Adipocyte (in vitro differentiated cells): ENCODE data around the gene TTC39A.
"Not testable (repeated sequence)": the region's sequence is repeated elsewhere in the genome, so short reads cannot be mapped to it uniquely, and the experiment has no call there.

Experiments used
- DNase-seq: peaks from one replicate; pipeline ENCODE4 v3.0.0-alpha.2; 2015; ENCODE audit warnings: low read depth
- H3K27me3 ChIP-seq: replicated peaks from 2 replicates; pipeline ENCODE4 v1.7.0; 2013; ENCODE audit warnings: mild to moderate bottlenecking, low read length, moderate library complexity; ENCODE audit not compliant: control insufficient read depth, insufficient read depth
- H3K36me3 ChIP-seq: 2 replicates; pipeline ENCODE4 v1.7.0; 2013; ENCODE audit warnings: low read length, mild to moderate bottlenecking, moderate library complexity; ENCODE audit not compliant: control insufficient read depth, insufficient read depth, severe bottlenecking
- H3K4me1 ChIP-seq: 2 replicates; pipeline ENCODE4 v1.7.0; 2013; ENCODE audit warnings: mild to moderate bottlenecking, low read length, moderate library complexity; ENCODE audit not compliant: control insufficient read depth, insufficient read depth
- H3K4me3 ChIP-seq: 2 replicates; pipeline ENCODE4 v1.7.0; 2013; ENCODE audit warnings: mild to moderate bottlenecking, low read length, moderate library complexity
- H3K9ac ChIP-seq: 2 replicates; pipeline ENCODE4 v1.7.0; 2013; ENCODE audit warnings: mild to moderate bottlenecking, low read length, moderate library complexity
- H3K9me3 ChIP-seq: 2 replicates; pipeline ENCODE4 v1.7.0; 2013; ENCODE audit warnings: mild to moderate bottlenecking, low read length, moderate library complexity; ENCODE audit not compliant: control insufficient read depth

The TTC39A gene

GRCh38 chr1:51255331-51255730 is 75.0 kb downstream of the TTC39A start:
- H3K9me3 ChIP-seq: no peaks in the 10 kb centered on the region
- DNase-seq: no peak
- H3K9ac ChIP-seq: no peak overlapping the region
- no peak overlapping the region for H3K4me3 ChIP-seq
- no peaks in the 10 kb centered on the region for H3K36me3 ChIP-seq
- peaks cover 32% of the 10 kb centered on the region for H3K4me1 ChIP-seq
- no peaks in the 10 kb centered on the region for H3K27me3 ChIP-seq

DNA sequence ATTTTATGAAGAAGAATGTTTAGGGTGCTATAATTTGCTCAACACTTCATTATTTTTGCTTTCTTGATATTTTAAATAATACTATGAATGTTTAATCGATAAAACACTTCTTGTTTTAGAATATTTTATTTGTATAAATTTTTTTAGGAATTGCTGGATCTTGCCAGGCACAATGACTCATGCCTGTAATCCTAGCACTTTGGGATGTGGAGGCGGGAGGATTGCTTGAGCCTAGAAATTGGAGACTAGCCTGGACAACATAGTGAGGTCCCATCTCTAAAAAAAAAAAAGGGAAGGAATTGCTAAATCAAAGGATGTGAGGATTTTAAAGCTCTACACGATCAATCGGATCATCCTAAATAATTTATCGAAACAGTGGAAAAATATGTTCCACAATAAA is 76.7 kb downstream of the TTC39A start:
- Histone ChIP-seq H3K27me3 (no peaks in the 10 kb centered on the region), H3K4me1 (peaks cover 26% of the 10 kb centered on the region), H3K4me3 (no peak overlapping the region), H3K9ac (no peak overlapping the region), H3K36me3 (no peaks in the 10 kb centered on the region), H3K9me3 (no peaks in the 10 kb centered on the region)
- no peak for DNase-seq

- Histone ChIP-seq H3K4me1 (peaks cover 29% of the 10 kb centered on the region), H3K9ac (no peak overlapping the region), H3K27me3 (no peaks in the 10 kb centered on the region), H3K4me3 (no peak overlapping the region), H3K9me3 (no peaks in the 10 kb centered on the region), H3K36me3 (no peaks in the 10 kb centered on the region)
- no peak for DNase-seq
Observed at GRCh38 chr1:51252366-51252765, 78.0 kb downstream of the TTC39A start.

DNA sequence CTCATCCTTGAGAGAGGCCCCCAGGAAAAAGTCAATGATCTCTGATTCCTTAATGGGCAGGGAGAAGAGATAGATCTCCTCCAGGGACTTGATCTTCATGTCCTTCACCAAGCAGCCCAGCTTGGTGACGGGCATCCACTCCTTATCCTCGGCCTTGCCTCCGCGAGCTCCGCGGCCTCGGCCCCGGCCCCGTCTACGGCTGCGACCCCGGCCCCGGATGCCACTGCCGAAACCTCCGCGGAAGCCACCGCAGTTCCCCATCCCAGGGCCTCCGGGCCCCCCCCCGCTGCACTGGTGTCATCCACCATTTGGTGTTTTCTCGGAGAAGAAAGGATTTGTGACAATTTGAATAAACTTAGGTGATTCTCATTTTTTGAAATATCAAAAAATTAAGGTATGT is 79.2 kb downstream of the TTC39A start:
- H3K4me3 ChIP-seq, H3K9ac ChIP-seq, DNase-seq, H3K9me3 ChIP-seq, H3K27me3 ChIP-seq, H3K36me3 ChIP-seq: not testable (repeated sequence)
- peaks cover 28% of the 10 kb centered on the region for H3K4me1 ChIP-seq

- not testable (repeated sequence) for DNase-seq, H3K9me3 ChIP-seq, H3K36me3 ChIP-seq, H3K4me3 ChIP-seq, H3K9ac ChIP-seq, H3K27me3 ChIP-seq
- H3K4me1 ChIP-seq: peaks cover 23% of the 10 kb centered on the region
Observed at GRCh38 chr1:51250729-51251128, 79.6 kb downstream of the TTC39A start.

DNA sequence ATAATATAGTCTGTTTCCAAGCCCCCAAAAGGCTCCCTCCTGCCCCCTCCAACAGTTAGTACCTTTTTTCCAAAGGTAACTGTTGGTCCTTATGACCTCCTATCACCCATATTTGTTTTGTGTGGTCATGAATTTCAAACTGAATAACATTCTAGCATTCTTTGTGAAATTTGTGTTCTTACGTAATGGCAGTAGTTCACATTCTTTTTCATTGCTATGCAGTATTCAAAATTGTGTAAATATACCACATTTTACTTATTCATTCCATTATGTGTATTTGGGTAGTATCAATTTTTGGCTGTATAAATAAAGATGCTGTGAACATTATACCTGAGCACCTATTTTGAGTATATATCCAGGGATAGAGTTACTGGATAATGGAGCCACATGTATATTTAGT is 80.9 kb downstream of the TTC39A start:
- Histone ChIP-seq H3K4me3 (no peak overlapping the region), H3K27me3 (no peaks in the 10 kb centered on the region), H3K36me3 (no peaks in the 10 kb centered on the region), H3K4me1 (peaks cover 20% of the 10 kb centered on the region), H3K9me3 (no peaks in the 10 kb centered on the region), H3K9ac (no peak overlapping the region)
- no peak for DNase-seq

GRCh38 chr1:51247499-51247898 is 82.9 kb downstream of the TTC39A start:
- no peaks in the 10 kb centered on the region for H3K36me3 ChIP-seq
- H3K4me3 ChIP-seq: no peak overlapping the region
- DNase-seq: no peak

DNA sequence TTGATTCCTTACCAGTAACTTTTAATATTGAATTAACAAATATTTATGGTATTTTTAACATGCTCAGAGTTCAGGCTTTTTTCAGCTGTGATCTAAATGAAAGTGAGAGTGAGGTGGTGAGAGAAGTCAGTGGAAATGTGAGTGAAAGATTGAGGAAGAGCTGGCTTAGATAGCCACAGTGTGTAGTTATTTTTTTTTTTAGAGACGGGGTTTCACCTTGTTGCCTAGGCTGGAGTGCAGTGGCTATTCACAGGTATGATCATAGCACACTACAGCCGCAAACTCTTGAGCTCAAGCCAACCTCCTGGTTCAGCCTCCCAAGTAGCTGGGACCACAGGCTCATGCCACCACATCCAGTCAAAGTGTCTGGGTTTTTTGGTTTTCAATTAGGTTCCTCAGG is 83.3 kb downstream of the TTC39A start:
- H3K4me3 ChIP-seq: no peak overlapping the region
- no peak overlapping the region for H3K9ac ChIP-seq
- H3K27me3 ChIP-seq: no peaks in the 10 kb centered on the region
- H3K36me3 ChIP-seq: no peaks in the 10 kb centered on the region
- no peak for DNase-seq
- peaks cover 12% of the 10 kb centered on the region for H3K4me1 ChIP-seq
- H3K9me3 ChIP-seq: no peaks in the 10 kb centered on the region

More at GRCh38 chr1:51247499-51247898, 82.9 kb downstream of the TTC39A start:
- Histone ChIP-seq H3K9ac (no peak overlapping the region), H3K27me3 (no peaks in the 10 kb centered on the region), H3K9me3 (no peaks in the 10 kb centered on the region), H3K4me1 (peaks cover 15% of the 10 kb centered on the region)

DNA sequence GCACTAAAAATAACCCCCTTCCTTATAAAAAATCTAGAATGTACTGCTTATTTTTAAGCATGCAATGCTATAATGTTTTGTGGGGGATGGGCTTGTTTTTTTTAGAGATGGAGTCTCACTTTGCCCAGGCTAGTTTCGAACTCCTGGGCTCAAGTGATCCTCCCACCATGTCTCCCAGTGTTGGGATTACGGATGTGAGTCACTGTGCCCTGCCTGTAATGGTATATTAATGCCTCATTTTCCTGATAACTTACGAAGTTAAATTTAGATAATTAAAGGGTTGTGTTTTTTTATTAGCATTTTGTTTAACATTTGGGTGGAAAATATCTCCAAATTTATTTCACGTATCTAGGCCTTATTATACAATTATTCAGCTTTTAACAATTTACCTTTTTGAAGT is 87.8 kb downstream of the TTC39A start:
- H3K27me3 ChIP-seq: no peaks in the 10 kb centered on the region
- peaks cover 24% of the 10 kb centered on the region for H3K4me1 ChIP-seq
- no peak overlapping the region for H3K4me3 ChIP-seq
- no peaks in the 10 kb centered on the region for H3K36me3 ChIP-seq
- H3K9ac ChIP-seq: no peak overlapping the region
- DNase-seq: no peak
- no peaks in the 10 kb centered on the region for H3K9me3 ChIP-seq

DNA sequence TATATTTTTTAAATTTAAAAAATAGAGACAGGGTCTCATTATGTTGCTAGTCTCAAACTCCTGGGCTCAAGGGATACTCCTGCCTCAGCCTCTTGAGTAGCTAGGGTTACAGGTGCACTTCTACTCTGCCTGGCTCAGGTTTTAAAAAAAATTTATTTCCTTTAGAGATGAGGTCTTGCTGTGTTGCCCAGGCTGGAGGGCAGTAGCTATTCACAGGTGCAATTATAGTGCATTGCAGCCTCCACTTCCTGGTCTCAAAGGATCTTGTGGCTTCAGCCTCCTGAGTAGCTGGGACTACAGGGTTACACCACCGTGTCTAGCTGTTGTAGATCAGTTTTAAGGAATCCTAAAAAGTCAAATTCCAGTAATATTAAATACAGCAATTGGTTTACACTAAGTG is 89.2 kb downstream of the TTC39A start:
- Histone ChIP-seq H3K4me3 (no peak overlapping the region), H3K9me3 (no peaks in the 10 kb centered on the region), H3K4me1 (peaks cover 21% of the 10 kb centered on the region), H3K9ac (no peak overlapping the region), H3K27me3 (no peaks in the 10 kb centered on the region), H3K36me3 (no peaks in the 10 kb centered on the region)
- no peak for DNase-seq

GRCh38 chr1:51240084-51240483 is 90.3 kb downstream of the TTC39A start:
- DNase-seq: no peak
- H3K9ac ChIP-seq: peak overlapping the region; percentile 4
- peaks cover 28% of the 10 kb centered on the region for H3K4me1 ChIP-seq
- H3K36me3 ChIP-seq: no peaks in the 10 kb centered on the region
- H3K4me3 ChIP-seq: peak overlapping the region; percentile 45
- no peaks in the 10 kb centered on the region for H3K27me3 ChIP-seq
- H3K9me3 ChIP-seq: no peaks in the 10 kb centered on the region

- DNase-seq: peak; percentile 39
- Histone ChIP-seq H3K36me3 (no peaks in the 10 kb centered on the region), H3K9me3 (no peaks in the 10 kb centered on the region), H3K4me1 (peaks cover 32% of the 10 kb centered on the region), H3K4me3 (peak overlapping the region; percentile 97), H3K27me3 (no peaks in the 10 kb centered on the region), H3K9ac (peak overlapping the region; percentile 98)
Observed at GRCh38 chr1:51238034-51238403, 92.3 kb downstream of the TTC39A start.
